ENCODE data around the gene DECR2.
"Not testable (repeated sequence)": the region's sequence is repeated elsewhere in the genome, so short reads cannot be mapped to it uniquely, and the experiment has no call there.

The DECR2 gene

DNA sequence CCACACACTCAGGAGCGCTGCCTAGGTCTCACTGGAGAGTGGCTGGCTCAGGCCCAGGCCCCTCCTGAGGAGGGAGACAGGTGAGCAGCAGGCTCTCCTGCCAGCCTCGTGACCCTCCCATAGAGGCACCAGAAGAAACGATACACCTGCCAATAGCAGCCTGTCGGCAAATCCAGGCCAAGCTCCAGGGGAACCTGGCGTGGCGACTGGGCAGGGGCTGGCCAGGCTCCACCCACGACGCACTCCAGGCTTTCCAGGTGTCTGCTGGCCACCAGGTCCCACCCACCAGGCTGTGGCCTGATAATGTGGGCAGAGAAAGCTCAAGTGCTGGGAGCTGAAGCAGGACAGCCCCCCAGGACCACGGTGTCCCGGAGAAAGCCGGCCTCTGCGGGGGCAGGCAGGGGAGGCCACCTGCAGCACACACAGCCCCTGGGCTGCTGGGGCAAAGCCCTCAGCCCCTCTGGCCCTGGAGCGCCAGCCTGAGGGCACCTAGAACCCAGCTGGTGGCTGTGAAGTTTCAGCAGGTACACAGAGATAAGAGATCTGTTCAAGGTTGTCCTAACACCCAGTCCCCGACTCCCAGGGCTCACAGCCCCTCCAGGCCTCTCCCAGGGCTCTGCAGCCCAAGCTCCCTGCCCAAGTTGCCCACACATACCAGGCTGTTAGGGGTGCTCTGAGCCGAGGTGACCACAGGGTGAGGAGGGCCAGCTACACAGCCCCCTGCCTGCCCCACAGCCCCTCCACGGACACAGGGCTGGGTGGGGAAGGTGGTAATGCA, 22.3 kb upstream of the DECR2 start:
- no peak for DNase-seq (ENCODE audit: low read depth in 2 of 2)

DNA sequence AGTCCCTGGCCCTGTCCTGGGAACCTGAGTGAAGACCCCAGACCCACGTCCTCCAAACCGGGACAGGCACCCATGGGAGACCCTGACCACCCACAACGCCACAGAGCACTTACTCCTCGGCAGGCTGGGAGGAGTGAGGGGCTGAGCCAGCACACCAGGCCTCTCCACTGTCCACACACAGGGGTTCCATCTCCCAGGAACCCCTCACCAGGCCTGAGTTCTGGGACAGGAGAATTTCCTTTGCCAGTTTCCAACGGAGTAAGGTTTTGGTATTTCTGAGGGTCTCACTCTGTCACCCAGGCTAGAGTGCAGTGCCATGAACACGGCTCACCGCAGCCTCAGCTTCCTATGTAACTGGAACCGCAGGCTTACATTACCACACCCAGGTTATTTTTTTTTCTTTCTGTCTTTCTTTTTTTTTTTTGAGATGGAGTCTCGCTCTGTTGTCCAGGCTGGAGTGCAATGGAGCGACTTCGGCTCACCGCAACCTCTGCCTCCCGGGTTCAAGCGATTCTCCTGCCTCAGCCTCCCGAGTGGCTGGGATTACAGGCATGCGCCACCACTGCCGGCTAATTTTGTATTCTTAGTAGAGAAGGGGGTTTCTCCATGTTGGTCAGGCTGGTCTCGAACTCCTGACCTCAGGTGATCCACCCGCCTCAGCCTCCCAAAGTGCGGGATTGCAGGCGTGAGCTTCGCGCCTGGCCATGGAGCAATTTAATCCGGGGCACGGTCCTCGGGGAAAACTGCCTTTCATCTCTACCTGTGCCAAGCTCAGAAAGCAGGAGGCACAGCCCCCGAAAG, 21.5 kb upstream of the DECR2 start:
- DNase-seq (ENCODE audit: low read depth in 2 of 2): no peak

DNA sequence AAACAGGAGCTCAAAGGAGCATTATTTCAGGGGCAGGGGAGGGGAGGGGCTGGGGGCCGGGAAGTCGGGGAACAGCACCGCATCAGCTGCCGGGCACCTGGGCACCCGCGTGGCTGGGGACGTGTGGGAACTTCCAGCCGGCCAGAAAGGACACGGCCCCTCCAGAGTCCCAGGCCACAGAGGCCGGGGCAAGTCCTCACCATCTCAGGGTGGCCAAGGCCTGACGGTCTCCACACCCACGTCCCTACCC, 21.0 kb upstream of the DECR2 start:
- DNase-seq (ENCODE audit: low read depth in 2 of 2): no peak

DNA sequence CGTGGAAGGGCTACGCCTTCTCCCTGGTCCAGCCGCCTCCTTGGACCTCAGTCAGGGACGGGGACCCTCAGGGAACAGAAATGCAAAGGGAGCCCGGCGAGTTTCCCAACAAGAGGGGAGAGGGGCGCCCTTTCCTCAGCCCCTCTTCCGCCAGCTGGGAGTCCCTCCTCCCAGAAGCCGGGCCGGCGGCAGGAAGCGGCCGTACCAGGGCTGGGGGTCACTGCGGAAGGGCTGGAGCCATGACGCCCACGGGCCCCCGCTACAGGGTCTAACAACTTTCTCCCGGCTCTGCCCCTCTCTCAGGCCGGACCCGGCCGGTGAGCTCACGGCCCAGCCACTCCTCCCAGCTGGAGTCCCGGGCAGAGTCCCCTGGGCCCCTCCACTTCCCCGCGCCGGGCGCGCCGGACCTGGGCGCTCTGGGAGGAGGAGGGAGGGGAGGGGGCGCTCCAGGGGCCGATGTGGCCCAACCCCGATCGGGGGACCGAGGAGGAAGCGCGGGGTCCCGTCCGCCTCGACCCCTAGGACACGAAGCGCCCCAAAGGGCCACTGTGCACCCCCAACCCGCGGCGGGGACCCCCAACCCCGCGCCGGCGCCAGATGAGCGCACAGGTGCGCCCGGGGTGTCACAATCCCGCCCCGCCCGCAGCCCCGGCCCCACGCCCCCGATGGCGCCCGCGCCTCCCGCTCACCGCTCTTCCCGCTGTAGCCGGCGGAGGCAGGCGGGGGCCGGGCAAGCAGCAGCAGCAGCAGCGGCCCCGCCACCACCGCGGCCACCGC, 20.5 kb upstream of the DECR2 start:
- DNase-seq (ENCODE audit: low read depth in 2 of 2): no peak

DNA sequence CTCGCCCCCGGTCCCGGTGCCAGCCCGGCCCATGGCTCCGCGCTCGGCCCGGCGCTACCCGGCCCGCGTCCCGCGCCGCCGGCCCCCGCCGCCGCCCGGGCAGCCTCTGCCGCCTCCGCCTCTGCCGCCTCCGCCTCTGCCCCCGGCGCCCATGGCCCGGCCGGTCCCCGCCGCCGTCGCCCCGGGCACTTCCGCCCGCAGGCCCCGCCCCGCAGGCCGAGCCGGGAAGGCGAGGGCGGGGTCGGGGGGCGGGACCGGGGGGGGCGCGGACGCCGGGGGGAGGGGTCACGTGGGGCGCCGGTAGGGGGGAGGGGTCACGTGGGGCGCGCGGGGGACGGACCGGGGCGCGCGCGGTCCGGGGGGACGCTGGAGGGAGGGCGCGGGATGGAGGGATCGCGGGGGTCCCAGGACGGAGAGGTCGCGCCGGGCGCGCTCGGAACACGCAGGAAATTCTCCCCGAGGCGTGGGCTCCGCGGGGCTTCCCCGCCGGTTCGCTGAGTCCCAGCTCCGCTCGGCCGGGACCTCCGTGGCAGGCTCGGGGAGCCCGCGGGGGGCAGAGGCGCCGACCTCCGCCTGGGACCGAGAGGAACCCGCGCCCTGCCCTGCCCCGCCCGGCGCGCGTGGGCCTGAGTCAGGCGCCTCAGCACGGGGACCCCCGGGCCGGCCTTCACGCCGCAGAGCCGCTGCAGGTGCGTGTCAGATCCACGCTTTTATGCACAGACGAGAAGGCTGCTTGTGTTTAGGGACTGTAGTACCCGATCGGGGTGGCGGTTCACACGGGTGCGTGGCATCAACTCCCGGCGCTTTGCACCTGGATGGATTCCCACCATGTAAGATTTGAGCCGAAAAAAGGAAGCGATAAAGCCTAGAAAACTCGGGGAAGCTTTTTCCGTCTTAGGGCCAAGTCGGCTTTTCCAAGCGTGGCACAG, 19.6 kb upstream of the DECR2 start, which contains the start of gene PGAP6:
Gene PGAP6, minus strand, starts transcription at position 190 of the 929 bp plus-strand sequence. Its CDS starts 157 bp downstream, at position 33.
- peak; percentile 47 to 61 for DNase-seq (ENCODE audit: low read depth in 2 of 2)

DNA sequence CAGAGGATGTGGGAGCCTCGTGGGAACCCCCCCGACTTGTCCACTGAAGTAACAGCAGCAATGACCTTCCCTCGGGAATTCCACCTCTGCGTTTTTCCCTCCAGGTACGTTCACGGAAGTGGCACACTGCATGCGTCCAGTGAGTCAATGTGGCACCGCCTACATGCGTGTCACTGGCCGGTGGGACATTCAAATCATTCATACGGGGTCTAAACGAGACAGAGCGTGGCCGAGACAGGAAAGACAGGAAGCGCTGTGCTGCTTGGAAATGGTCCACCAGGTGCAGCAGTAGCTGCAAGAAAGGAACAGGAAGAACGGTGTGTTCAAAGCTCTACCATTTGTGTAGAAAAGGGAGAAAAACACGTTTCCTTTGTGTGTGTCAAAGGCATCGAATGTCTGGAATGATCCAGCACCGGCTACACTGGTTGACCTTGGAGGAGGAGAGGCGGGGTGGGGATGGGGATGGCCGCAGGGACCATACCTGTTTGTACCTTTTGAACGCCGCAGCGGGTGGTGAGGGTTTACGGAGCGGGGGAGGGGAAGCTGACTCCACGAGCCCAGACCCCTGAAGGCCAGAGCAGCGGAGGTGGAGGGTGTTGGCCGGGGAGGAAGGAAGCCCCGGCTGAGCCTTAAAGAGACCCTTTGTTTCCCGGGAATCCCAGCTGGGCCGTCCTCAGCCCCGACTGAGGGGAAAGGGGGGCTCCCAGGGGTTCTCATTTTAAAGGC, 18.2 kb upstream of the DECR2 start:
- peak in 1 of 2 donors; percentile 37 for DNase-seq (ENCODE audit: low read depth in 2 of 2)

DNA sequence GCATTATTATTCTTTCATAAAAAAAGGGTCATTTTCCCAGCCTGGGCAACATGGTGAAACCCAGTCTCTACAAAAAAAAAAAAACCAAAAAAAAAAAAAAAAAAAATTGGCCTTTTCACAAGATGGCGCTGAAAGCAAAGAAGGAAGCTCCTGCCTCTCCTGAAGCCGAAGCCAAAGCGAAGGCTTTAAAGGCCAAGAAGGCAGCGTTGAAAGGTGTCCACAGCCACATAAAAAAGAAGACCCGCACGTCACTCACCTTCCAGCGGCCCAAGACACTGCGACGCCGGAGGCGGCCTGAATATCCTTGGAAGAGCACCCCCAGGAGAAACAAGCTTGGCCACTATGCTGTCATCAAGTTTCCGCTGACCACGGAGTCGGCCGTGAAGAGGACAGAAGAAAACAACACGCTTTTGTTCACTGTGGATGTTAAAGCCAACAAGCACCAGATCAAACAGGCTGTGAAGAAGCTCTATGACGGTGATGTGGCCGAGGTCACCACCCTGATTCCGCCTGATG, 15.0 kb upstream of the DECR2 start:
- no peak for DNase-seq (ENCODE audit: low read depth in 2 of 2)

DNA sequence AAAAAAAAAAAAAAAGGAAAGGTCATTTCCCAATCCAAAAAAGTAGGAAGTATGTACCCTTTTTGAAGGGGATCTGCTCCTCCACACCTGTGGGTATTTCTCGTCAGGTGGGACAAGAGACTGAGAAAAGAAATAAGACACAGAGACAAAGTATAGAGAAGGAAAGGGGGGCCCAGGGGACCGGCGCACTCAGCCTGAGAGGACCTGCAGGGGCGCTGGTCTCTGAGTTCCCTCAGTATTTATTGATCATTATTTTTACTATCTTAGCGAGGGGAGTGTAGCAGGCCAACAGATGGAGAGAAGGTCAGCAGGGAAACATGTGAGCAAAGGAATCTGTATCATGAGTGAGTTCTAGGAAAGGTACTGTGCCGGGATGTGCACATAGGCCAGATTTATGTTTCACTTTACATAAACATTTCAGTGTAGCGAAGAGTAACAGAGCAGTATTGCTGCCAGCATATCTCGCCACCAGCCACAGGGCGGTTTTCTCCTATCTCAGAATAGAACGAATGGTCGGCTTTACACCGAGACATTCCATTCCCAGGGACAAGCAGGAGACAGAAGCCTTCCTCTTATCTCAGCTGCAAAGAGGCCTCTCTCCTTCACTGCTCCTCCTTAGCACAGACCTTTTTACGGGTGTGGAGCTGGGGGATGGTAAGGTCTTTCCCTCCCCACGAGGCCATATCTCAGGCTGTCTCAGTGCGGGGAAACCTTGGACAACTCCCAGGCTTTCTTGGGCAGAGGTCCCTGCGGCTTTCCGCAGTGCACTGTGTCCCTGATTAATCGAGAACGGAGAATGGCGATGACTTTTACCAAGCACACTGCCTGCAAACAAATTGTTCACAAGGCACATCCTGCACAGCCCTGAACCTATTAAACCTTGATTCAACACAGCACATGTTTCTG, 13.7 kb upstream of the DECR2 start:
- not testable (repeated sequence) for DNase-seq (ENCODE audit: low read depth in 2 of 2)

DNA sequence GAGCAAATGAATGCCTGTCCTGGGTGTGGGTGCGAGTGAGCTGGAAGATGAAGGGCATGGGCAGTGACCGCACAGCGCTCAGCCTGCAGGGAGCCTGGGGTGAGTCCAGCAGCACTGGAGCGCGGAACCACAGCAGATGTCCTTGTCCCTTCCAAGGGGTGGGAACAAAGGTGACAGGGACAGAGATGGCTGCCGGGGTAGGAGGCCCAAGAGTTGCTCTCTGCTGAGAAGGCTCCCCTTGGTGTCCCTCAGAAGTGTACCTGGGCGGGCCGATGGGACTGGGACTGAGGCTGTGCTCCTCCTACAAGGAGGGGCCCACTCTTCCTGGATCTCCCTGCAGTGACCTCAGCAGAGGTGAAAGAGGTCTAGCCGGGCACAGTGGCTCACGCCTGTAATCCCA, 12.3 kb upstream of the DECR2 start:
- no peak for DNase-seq (ENCODE audit: low read depth in 2 of 2)

DNA sequence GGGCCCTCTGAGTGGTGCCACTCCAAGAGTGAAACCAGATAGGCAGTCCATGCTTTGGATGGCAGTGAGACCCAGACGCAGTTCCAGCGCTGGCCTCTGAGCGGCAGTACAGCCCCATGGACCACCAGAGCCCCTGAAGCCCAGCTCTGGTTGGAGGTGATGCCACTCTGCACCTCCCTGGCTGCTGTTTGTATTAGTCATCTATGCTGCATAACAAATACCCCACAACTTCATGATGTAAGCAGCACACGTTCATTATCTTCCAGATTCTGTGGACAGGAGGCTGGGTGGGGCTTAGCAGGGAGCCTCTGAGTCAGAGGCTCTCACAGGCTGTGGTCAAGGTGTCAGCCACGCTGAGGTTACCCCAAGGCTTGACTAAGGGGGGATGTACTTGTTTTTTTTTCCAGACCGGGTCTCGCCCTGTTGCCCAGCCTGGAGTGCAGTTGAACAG, 9.8 kb upstream of the DECR2 start:
- peak; percentile 85 for DNase-seq (ENCODE audit: low read depth in 2 of 2)

DNA sequence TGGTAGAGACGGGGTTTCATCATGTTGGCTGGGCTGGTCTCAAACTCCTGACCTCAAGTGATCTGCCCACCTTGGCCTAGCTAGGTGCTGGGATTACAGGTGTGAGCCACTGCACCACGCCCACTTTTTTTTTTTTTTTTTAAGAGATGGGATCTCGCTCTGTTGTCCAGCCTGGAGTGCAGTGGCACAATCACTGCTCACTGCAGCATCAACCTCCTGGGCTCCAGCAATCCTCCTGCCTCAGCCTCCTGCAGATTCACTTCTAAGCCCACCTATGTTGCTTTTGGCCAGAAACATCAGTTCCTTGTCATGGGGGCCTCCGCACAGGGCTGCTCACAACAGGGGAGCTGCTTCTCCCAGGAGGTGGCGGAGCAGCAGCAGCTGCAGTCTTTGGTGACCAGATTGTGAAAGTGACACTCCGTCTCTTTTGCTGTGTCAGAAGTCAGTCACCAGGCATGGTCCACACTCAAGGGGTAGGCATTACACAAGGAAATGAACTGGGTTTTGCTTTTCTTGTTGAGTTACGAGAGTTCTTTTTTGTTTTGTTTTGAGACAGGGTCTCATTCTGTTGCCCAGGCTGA, 9.1 kb upstream of the DECR2 start:
- DNase-seq (ENCODE audit: low read depth in 2 of 2): no peak

DNA sequence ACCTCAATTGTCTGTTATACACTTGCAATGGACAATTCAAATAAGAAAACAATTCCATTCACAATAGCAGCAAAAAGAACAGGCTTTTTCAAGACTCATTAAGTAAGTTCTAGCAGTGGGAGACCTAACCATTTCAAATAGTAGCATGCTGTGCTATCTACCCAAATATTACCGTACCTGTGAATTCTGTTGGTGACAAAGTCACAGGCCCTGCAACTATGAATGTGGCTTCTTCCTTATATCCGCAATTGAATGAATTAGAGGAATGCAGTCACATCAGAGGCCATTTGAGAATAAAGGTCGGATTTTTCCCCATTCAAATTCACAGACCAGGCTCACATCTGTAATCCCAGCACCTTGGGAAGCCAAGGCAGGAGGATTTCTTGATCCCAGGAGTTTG, 5.5 kb upstream of the DECR2 start:
- no peak for DNase-seq (ENCODE audit: low read depth in 2 of 2)

DNA sequence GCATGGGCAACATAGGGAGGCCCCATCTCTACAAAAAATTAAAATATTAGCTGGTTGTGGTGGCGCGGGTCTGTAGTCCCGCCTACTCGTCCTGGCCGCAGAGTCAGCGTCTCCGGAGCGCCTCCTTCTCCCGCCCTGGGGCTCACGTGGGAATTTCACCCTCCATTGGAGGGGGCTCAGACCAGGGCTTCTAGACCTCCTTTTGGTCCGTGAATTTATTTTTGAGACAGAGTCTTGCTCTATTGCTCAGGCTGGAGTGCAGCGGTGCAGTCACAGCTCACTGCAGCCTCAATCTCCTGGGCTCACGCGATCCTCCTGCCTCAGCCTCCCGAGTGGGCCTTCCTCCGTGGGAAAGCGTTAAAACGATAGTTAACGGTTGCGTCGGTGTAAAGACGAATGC, 5.1 kb upstream of the DECR2 start:
- DNase-seq (ENCODE audit: low read depth in 2 of 2): no peak

DNA sequence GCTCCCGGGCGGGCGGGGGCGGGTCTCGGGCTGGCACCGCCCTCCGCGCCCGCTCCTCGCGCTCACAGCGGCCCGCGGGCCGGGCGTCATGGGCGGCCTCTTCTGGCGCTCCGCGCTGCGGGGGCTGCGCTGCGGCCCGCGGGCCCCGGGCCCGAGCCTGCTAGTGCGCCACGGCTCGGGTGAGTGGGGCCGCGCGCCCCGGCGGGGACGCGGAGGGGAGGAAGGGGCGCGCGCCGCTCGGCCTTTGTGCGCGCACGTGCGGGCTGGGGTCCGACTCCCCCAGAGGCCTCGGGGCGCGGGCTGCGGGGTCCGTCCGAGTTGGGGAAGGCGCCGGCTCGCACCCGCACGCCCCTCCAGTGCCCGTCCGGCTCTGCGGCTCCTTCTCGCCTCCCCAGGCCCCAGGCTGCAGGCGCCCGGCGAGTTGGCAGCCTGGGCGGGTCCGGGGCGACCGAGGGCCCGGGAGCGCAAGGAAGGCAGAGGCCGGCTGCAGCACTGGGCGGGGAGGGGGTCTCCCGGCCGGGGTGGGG, 4.5 kb upstream of the DECR2 start, which contains the start of gene NME4:
Gene NME4, plus strand, starts transcription at position 65 of the 527 bp plus-strand sequence. Its CDS starts 24 bp downstream, at position 89.
- peak in 1 of 2 donors; percentile 25 for DNase-seq (ENCODE audit: low read depth in 2 of 2)

DNA sequence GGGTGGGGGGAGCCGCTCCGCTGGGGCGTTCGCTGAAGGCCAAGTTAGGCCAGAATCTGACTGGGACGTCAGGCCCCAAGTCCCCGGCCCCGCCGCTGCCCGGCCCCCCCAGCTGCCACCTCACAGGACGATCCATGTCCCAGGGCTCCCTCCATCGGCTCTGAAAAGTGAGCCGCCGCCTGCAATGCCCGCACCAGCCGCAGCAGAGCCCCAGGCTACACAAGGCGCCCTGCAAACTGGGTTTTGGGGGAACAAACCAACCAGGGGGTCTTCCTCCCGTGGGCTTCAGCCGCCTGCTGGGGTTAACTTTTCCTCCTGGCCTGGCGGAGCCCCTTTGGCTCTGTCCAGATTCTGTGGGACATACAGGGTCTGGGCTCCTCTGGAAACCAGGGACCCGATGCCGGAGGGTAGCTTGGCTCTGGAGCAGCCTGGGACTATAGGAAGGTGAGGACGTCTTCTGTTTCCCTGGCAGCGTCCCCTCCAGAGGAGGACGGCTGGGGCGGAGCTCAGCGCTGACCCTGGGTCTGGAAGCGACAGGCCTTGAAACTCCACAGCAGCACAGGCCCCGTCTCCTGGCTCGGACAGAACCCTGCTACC, 3.9 kb upstream of the DECR2 start:
- DNase-seq (ENCODE audit: low read depth in 2 of 2): no peak

DNA sequence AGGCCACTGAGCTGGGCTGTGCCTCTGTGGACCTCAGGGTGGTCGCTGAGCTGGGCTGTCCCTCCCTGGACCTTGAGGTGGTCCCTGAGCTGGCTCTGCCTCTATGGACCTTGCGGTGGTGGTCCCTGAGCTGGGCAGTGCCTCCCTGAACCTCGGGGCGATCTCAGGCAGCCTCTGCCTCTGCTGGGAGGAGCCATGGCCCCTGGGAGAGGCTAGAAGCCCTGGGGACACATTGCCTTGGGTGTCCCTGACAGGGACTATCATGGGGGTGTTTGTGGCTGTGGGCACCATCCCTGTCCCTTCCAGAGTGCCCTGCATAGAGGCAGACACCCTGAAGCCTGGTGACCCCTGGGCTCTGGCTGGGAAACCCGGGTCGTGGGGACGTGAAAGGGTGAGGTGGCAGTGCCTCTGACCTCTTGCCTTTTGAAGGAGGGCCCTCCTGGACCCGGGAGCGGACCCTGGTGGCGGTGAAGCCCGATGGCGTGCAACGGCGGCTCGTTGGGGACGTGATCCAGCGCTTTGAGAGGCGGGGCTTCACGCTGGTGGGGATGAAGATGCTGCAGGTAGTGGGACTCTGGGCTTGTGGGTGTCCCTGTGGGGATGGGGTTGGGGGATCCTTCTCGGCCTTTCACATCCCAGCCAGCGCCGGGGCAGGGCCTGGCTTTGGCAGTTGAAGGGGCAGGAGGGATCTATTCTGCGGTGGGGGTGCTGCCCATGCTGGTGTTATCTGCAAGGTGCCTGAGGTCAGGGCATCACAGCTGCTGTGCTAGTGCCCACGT, 2.9 kb upstream of the DECR2 start:
- DNase-seq (ENCODE audit: low read depth in 2 of 2): no peak

DNA sequence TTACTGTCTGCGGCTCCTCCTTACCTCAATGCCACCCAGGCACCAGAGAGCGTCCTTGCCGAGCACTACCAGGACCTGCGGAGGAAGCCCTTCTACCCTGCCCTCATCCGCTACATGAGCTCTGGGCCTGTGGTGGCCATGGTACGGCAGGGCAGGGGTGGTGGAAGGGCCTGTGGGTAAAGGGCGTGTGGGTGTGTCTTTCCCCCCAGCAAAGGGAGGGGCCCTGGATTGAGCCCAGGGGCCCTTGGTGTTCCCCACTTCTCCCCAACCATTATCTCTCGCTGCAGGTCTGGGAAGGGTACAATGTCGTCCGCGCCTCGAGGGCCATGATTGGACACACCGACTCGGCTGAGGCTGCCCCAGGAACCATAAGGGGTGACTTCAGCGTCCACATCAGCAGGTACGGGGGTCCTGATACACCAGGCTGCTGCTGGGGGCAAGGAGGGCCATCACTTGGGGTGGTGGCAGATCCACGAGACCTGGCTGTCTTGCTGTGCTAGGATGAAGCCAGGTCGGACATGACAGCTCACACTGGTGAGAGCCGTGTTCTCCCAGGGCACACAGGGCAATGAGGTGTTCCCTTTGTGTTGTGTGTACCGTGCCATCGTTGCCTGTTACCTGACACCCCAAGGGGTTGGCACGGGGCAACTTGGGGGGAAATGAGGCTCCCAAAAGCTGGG, 2.2 kb upstream of the DECR2 start:
- no peak for DNase-seq (ENCODE audit: low read depth in 2 of 2)

Measured in stimulated activated CD8-positive, alpha-beta memory T cell treated with anti-CD3 and anti-CD28 coated beads, Interleukin-2, amount 100 ng/mL, for 48 hours (primary cell).